GM18511 (cell line): ENCODE results near the gene TEDC1.

ENCODE experiments used
- ATAC-seq: cut with Tn5 transposase; IDR thresholded peaks from one replicate; pipeline ENCODE4 v1.9.1; 2021; ENCODE audit warnings: mild to moderate bottlenecking, moderate library complexity; ENCODE audit not compliant: unreplicated experiment

TEDC1 gene

DNA sequence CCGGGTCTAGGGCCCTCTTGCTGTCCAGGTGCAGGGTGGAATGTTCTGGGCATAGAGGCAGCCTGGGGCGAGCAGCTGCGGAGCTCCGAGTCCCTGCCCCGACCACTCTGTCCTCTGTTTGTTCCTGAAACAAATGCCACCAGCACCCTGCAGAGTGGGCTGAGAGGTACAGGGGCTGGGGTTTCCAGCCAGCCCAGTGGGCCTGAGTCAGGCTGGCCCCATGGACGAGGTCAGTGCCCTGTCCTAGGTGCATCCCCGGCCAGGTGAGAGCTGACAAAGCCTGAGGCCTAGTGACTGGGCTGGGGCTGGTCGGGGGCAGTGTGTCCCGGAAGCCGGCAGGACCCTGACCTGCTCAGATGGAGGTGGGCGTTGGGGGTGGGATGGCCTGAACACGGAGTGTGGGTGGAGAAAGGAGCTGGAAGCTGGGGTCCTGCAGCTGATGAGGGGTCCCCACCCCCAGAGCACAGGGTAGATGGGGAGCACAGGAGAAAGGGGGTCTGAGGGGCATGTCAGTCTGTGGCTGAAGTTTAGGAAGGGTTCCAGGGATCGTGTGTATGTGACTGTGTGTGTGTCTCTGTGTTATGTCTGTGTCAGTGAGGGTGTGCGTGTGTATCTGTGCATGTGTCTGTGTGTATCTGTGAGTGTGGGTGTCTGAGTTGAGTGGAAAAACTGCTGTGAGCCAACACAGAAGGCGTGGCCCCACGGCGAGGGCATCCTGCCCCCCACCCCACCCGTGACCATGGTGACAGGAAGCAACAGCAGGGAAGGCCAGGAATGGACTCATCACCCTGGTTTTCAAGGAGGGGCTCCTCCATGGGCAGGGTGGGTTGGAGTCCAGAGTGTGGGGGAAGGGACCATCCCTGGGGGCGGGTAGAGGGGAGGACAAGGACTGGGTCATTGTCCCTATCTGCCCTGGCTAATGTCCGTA, 6.7 kb upstream of the TEDC1 start:
- no peak for ATAC-seq

- ATAC-seq, result no peak
Measured at GRCh38 chr14:105484997-105485393, 6.1 kb upstream of the TEDC1 start.

DNA sequence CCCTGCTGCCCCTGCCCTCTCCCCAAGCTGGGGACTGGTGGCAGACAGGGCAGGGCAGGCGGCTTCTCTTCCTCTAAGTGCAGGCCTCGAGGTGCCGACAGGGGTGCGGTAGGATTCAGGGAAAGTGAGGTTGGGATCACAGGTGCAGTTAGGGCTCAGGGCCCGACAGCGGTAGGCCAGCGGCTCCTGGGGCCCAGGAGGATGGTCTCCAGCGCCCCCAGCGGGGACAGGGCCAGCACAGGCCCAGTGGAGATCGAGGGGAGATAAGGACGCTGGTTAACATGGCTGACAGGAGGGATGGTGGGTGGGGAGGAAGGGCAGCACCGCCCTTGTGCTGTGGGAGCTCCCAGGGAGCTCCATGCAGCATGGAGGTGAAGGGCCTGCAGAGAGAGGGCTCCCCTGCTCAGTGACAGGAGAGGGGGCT, 5.3 kb upstream of the TEDC1 start:
- no peak for ATAC-seq

DNA sequence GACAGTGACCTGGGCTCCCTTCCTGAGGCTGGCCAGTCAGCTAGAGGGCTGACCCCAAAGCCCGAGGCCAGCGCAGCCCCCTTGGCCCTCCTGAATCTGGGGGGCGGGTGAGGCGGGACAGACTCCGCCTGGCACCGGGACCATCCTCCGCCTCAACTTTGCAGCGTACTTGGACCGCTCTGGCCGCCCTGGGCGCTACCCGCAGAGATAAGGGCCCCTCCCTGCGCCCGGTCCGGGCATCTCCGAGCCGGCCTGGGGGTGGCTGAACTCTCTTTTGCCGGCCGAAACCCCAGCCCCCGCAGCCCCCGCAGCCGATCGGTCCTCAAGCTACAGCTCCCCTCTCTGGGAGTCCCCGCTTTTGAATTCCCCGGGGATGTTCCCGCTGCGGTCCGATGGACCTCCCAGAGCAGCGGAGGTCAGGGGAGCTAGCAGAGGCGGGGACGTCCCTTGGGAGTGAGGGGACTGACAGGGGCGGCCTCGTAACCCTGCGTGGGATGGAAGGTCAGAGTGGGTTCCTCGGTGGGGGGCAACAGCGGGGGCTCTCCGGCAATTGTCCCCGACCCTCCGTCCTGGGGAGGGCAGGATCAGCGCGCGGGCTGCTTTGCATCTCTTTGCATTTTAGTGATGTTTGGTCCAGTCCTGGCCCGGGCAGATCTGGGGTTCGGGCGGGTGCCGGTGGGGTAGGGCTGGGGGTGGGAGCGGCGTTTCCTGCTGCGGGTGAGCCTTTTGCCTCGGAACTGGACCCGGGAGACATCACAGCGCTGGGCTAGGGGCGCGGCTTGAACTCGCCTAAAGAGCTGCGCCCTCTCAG, 4.7 kb upstream of the TEDC1 start, which contains the start of gene CRIP1:
CRIP1 (plus strand) TSS at position 724 of the 811 bp plus-strand sequence. CDS start 374 bp downstream, outside the sequence.
- ATAC-seq, result no peak

GRCh38 chr14:105486974-105487448, 4.0 kb upstream of the TEDC1 start:
- no peak for ATAC-seq

DNA sequence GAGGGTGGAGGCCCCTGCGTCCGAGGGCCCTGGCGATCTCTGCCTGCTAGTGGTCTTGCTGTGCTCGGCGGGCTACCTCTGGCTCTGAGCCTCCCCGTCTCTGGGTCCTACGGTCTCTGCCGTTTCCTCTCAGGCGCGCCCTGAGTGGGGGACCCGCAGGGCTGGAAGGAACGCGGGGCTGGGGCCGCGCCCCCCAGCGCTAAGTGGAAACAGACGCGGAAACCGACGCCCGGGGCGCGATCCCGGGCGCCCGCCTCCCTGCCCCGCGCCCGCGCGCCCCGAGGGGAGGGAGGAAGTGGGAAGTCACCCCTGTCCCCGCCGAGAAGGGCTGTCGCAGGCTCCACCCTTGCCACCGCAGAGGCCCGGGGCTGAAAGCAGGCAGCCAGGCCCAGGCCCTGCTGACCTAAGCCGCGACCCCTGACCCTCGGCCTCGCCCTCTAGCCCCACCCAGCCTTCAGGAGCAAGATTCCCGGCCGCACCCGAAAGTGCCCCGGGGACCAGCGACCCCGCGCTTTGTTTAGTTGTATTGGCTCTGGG, 3.5 kb upstream of the TEDC1 start:
- ATAC-seq, result no peak

DNA sequence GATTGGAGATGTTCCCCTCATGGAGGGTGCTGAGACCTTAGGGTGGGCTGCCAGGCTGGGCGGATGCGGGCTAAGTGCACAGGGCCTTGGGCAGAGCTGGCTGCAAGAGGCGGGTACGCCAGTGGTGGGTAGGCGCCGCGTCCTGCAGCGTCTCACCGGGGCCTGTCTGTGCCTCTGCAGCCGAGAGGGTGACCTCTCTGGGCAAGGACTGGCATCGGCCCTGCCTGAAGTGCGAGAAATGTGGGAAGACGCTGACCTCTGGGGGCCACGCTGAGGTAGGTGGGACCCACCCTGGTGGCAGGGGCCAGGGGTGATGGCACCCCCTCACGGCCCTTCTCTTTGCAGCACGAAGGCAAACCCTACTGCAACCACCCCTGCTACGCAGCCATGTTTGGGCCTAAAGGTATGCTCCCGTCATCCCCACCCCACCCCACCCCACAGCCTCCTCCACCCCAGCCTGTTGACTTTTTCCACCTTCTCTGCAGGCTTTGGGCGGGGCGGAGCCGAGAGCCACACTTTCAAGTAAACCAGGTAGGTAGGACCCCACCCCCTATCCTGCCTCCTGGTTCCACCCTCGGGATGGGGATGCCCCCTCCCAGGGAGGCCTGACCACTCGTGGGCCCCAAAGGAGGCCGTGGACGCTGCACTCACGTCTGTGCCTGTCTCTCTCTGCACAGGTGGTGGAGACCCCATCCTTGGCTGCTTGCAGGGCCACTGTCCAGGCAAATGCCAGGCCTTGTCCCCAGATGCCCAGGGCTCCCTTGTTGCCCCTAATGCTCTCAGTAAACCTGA, 2.9 kb upstream of the TEDC1 start:
- ATAC-seq, result no peak

DNA sequence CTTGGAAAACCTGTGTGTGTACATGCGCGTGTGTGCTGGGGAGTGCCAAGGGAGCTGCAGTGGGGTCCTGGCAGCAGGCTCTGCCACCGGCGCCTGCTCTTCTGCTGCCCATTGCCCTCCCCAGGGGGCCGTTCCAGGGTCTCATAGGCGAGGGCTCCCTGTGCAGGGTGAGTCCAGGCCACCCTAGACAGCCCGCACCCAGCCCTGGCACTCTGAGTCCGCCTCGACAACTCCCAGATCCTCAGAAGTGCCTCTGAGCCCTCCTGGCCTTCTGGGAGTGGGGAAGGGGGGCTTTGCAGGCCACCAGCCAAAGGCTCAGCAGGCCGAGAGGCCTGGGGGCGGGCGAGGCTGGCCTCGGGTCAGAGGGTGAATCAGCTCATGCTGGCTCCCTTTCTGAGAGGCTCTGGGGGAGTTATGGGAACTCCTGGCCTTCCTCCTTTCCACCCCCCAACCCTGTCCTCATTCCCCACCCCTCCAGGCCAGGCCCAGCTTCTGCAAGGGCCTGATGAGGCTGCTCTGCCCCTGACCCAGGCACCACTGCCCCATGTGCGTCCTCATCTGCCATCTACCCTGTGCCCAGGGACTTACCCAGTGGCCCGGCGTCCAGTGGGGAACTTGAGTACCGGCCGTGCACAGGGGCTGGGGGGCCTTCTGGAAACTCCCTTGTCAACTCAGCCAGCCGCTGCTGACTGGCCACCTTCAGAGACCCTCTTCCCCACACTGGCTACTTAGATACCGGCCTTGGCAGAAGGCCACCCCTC, 2.1 kb upstream of the TEDC1 start:
- ATAC-seq, result no peak

DNA sequence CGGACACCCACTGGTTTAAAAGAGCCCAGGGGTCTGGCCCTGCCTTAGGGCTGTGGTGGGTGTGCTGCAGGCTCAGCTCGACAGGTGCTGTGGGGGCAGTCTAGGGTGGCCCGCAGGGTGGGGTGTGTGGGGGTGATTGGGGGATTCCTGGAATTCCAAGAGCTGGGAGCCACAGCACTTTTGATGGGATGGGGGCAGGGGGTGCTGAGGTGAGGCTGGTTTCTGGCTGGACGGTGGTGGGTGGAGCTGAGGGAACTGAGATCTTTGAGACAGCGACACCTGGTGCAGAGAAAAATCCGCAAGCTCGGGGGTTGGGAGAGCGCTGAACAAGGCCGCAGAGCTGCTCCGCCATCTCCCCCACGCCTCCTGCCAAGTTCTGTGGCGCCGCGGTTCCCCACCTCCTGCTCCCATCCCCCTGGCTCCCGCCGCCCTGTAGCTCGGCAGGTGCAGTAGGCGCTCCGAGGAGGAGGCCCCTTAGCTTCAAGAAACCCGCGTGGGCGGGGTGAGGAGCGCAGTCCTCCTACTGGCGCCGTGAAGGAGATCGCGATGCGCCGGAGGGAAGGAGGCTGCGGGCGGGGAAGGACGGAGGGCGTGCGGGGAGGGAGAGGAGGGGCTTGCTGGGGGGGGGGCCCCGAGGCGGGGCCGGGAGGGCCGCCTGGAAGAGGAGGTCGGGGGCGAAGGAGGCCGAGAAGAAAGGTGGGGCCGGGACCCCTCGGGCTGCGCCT, 1.3 kb upstream of the TEDC1 start:
- ATAC-seq, result no peak

DNA sequence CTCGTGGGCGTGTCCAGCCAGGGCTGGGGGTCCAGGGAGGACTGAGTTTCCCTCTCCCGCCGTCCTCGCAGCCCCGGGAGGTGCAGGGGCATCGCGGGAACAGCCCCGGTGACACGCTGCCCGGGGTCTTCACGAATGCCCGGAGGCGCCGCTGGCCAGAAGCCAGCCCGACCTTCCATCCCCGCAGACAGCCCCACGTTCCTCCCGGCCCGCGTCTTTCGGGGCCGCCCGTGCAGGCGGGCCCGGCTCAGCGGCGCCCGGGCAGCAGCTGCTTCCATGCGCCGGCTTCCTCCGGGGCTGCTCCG, 827 bp upstream of the TEDC1 start:
- ATAC-seq, result peak; percentile 2

DNA sequence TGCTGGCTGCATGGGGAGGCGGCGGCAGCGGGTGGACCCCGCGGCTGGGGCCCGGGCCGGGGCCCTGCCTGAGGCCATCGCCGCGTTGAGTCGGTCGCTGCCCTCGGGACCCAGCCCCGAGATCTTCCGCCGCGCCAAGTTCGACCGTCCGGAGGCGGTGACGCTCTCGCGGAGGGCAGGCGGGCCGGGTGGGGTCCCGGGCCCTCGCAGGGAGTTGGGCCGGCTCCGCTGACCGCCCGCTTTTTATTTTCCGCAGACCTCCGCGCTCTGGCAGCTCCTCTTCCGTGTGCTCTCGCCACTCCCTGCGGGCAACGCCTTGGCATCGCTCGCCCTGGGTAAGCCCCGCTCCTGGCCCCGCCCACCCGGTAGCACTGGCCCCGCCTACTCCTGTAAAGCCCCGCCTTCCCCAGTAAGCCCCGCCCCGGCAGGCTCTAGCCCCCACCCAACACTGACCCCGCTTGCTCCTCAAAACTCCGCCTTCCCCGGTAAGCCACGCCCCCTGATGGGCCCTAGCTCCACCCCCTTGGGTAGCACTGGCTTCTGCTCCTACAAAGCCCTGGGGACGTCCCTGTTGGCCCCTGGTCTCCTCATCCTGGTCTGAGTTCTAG, 424 bp downstream of the TEDC1 start:
- no peak for ATAC-seq

- no peak for ATAC-seq
Measured at GRCh38 chr14:105492031-105492970, 1.3 kb downstream of the TEDC1 start.

- ATAC-seq, result no peak
Measured at GRCh38 chr14:105492971-105493871, 2.2 kb downstream of the TEDC1 start.

GRCh38 chr14:105493921-105494605, 3.0 kb downstream of the TEDC1 start:
- no peak for ATAC-seq

- ATAC-seq, result no peak
Measured at GRCh38 chr14:105494606-105494929, 3.5 kb downstream of the TEDC1 start.
